Brain microvascular endothelial cell (primary cell): Measurements from ENCODE around the gene DRD3.

ENCODE experiments used
- DNase-seq: peaks from one replicate; pipeline ENCODE4 v3.0.0-alpha.2; 2020
- H3K27ac ChIP-seq: fragments of 250-450 bp; sonication (Bioruptor Pico); 2 replicates; pipeline ENCODE4 v1.5.1; 2020; ENCODE audit warnings: mild to moderate bottlenecking, moderate library complexity
- H3K27me3 ChIP-seq: fragments of 250-450 bp; sonication (Bioruptor Pico); replicated peaks from 2 replicates; pipeline ENCODE4 v1.5.1; 2020; ENCODE audit warnings: mild to moderate bottlenecking
- H3K36me3 ChIP-seq: fragments of 250-450 bp; sonication (Bioruptor Pico); replicated peaks from 2 replicates; pipeline ENCODE4 v1.5.1; 2020; ENCODE audit warnings: mild to moderate bottlenecking
- H3K4me3 ChIP-seq: 2 replicates; pipeline ENCODE4 v1.5.1; 2011; ENCODE audit warnings: low read depth, mild to moderate bottlenecking, control low read depth, low read length, moderate library complexity
- CTCF ChIP-seq: IDR thresholded peaks from 2 replicates; pipeline ENCODE4 v1.5.1; 2011; ENCODE audit warnings: low read depth, mild to moderate bottlenecking, moderate library complexity, low read length, control low read depth, inconsistent platforms; ENCODE audit errors: missing control alignments
- in situ Hi-C: cut with HindIII; loops from 2 replicates; pipeline ENCODE4 v1.10.0; 2017; ENCODE audit warnings: low sequenced_read_pairs, low pct_ligation_motif_present

Gene DRD3

DNA sequence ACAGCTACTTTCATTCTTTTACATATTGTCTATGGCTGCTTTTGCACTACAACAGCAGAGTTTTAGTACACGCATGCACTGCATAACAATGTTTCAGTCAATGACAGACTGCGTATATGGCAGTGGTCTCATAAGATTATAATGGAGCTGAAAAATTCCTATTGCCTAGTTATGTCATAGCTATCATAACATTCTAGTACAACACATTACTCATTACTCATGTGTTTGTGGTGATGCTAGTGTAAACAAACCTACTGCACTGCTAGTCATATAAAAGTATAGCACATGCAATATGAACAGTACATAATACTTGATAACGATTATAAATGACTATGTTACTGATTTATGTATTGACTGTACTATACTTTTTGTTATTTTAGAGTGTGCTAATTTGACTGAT, 74.4 kb downstream of the DRD3 start:
- no peaks in the 10 kb centered on the region for H3K36me3 ChIP-seq
- in situ Hi-C loops = no loop called here
- H3K27ac ChIP-seq = no peak overlapping the region
- H3K27me3 ChIP-seq = no peaks in the 10 kb centered on the region
- no peak overlapping the region for H3K4me3 ChIP-seq
- DNase-seq = peak; percentile 39
- TF ChIP-seq CTCF = no peak

DNA sequence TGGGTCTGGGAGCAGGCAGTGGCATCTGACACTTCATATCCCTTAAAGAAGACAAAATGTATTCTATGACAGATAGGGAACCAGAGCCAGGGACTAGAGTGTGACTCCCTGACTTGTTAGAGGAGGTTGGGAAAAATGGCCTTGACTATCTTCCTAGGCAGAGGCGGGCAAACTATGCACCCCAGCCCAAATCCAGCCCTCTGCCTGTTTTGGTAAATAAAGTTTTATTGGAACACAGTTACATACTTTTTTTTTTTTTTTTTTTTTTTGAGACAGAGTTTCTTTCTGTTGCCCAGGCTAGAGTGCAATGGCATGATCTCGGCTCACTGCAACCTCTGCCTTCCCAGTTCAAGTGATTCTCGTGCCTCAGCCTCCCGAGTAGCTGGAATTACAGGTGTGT, 75.0 kb downstream of the DRD3 start:
- no peak for DNase-seq
- H3K27me3 ChIP-seq = no peaks in the 10 kb centered on the region
- H3K4me3 ChIP-seq = no peak overlapping the region
- no peak overlapping the region for H3K27ac ChIP-seq
- H3K36me3 ChIP-seq = no peaks in the 10 kb centered on the region
- TF ChIP-seq CTCF = no peak
- in situ Hi-C loops = no loop called here

DNA sequence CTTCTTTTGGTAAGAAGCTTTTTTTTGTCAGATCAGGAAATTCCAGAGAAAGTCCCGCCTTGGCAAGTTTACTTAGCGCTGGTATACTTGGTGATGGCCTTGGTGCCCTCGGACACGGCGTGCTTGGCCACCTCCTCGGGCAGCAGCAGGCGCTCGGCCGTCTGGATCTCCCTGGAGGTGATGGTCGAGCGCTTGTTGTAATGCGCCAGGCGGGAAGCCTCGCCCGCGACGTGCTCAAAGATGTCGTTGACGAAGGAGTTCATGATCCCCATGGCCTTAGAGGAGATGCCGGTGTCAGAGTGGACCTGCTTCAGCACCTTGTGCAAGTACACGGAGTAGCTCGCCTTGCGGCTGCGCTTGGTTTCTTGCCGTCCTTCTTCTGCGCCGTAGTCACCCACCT, 75.7 kb downstream of the DRD3 start:
- Histone ChIP-seq H3K27me3 (no peaks in the 10 kb centered on the region), H3K4me3 (no peak overlapping the region), H3K36me3 (no peaks in the 10 kb centered on the region), H3K27ac (no peak overlapping the region)
- in situ Hi-C loops = no loop called here
- DNase-seq = no peak
- TF ChIP-seq CTCF = no peak

DNA sequence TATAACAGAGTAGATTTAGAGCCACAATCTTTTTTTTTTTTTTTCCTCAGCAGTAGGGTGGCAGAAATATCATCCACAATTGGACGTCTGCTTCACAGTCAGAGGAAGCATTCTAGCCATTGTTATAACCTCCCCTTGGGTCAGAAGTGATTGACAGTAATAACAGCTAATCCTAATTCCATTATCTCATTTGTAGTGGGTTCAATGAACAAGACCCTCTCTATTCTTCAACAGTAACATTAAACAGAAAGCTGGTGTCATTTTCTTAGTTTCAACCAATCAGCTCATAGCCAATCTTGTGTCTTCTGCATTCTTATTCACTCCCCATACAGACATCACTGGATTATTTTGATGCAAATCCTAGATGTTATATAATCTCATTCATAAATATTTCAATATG, 77.8 kb downstream of the DRD3 start:
- Histone ChIP-seq H3K4me3 (no peak overlapping the region), H3K36me3 (no peaks in the 10 kb centered on the region), H3K27ac (no peak overlapping the region), H3K27me3 (no peaks in the 10 kb centered on the region)
- in situ Hi-C loops = no loop called here
- DNase-seq = no peak
- TF ChIP-seq CTCF = no peak

- no peak overlapping the region for H3K4me3 ChIP-seq
- H3K27ac ChIP-seq = no peak overlapping the region
- TF ChIP-seq CTCF = no peak
- no peak for DNase-seq
- no peaks in the 10 kb centered on the region for H3K27me3 ChIP-seq
- no peaks in the 10 kb centered on the region for H3K36me3 ChIP-seq
- in situ Hi-C loops = no loop called here
Measured at GRCh38 chr3:114095796-114096195, 83.1 kb downstream of the DRD3 start.

GRCh38 chr3:114093596-114093995, 85.3 kb downstream of the DRD3 start:
- H3K27ac ChIP-seq = no peak overlapping the region
- H3K36me3 ChIP-seq = no peaks in the 10 kb centered on the region
- in situ Hi-C loops = no loop called here
- no peak overlapping the region for H3K4me3 ChIP-seq
- TF ChIP-seq CTCF = no peak
- no peaks in the 10 kb centered on the region for H3K27me3 ChIP-seq
- peak; percentile 81 for DNase-seq
